CD14-positive monocyte (primary cell): ENCODE results near the gene SLC35B3. TPM values are rescaled to one million over a fixed set of nuclear protein-coding genes. Genes with fewer than 3 reads are reported as not detected.

ENCODE experiments used
- DNase-seq, 3 donors: peaks; one replicate each; pipeline ENCODE4 v3.0.0-alpha.2; 2011 to 2022
- H2AFZ ChIP-seq: 2 replicates; pipeline ENCODE4 v1.6.0; 2012; ENCODE audit warnings: mild to moderate bottlenecking, low read depth, low read length, inconsistent platforms; ENCODE audit not compliant: insufficient read depth, poor library complexity, severe bottlenecking
- H3K27ac ChIP-seq, 2 donors: 1 replicate in 1 of 2; 2 replicates in 1 of 2; pipeline ENCODE4 v1.5.1; 2012 to 2013; ENCODE audit warnings: low read length in 2 of 2, control low read depth in 1 of 2, inconsistent platforms in 1 of 2, low read depth in 1 of 2, mild to moderate bottlenecking in 1 of 2
- H3K27me3 ChIP-seq, 2 donors: one replicate each; pipeline versions ENCODE4 v1.6.0 to v1.6.1; 2011 to 2013; ENCODE audit warnings: low read length in 2 of 2; ENCODE audit not compliant: control insufficient read depth in 2 of 2, insufficient read depth in 2 of 2
- H3K36me3 ChIP-seq, 2 donors: replicated peaks in 1 of 2; 1 replicate in 1 of 2; 2 replicates in 1 of 2; pipeline versions ENCODE4 v1.5.1 to v1.6.1; 2012 to 2013; ENCODE audit warnings: low read length in 2 of 2, control low read depth in 1 of 2, inconsistent platforms in 1 of 2, mild to moderate bottlenecking in 1 of 2; ENCODE audit not compliant: insufficient read depth in 2 of 2, control insufficient read depth in 1 of 2
- H3K4me1 ChIP-seq, 2 donors: 1 replicate in 1 of 2; 2 replicates in 1 of 2; pipeline versions ENCODE4 v1.5.1 to v1.6.1; 2012 to 2013; ENCODE audit warnings: low read length in 2 of 2, control low read depth in 1 of 2, inconsistent platforms in 1 of 2, mild to moderate bottlenecking in 1 of 2, moderate library complexity in 1 of 2; ENCODE audit not compliant: insufficient read depth in 2 of 2, control insufficient read depth in 1 of 2
- H3K4me2 ChIP-seq: replicated peaks from 2 replicates; pipeline ENCODE3; 2012; ENCODE audit warnings: low read length, moderate library complexity, mild to moderate bottlenecking; ENCODE audit not compliant: poor library complexity, severe bottlenecking; ENCODE audit errors: extremely low read depth
- H3K4me3 ChIP-seq, 3 experiments: fragments of 200-600 bp in 1 of 3; sonication (generic) in 1 of 3; replicated peaks in 1 of 3; 1 replicate in 2 of 3; 2 replicates in 1 of 3; pipeline ENCODE4 v1.5.1; 2011 to 2013; ENCODE audit warnings: low read length in 3 of 3, mild to moderate bottlenecking in 3 of 3, control low read depth in 2 of 3, low read depth in 2 of 3, inconsistent platforms in 1 of 3, moderate library complexity in 1 of 3
- H3K79me2 ChIP-seq: 2 replicates; pipeline ENCODE4 v1.6.0; 2012; ENCODE audit warnings: mild to moderate bottlenecking, control low read depth, inconsistent platforms, low read length, moderate library complexity; ENCODE audit not compliant: insufficient read depth
- H3K9ac ChIP-seq: 2 replicates; pipeline ENCODE4 v1.6.0; 2017; ENCODE audit warnings: low read length, mild to moderate bottlenecking; ENCODE audit not compliant: insufficient read depth, poor library complexity, severe bottlenecking
- H3K9me3 ChIP-seq, 2 donors: replicated peaks in 1 of 2; 1 replicate in 1 of 2; 2 replicates in 1 of 2; pipeline versions ENCODE4 v1.5.1 to v1.6.1; 2012 to 2013; ENCODE audit warnings: low read length in 2 of 2, control low read depth in 1 of 2; ENCODE audit not compliant: control insufficient read depth in 1 of 2, insufficient read depth in 1 of 2
- H4K20me1 ChIP-seq: 2 replicates; pipeline ENCODE4 v1.6.0; 2012; ENCODE audit warnings: mild to moderate bottlenecking, low read length, control low read depth, moderate library complexity; ENCODE audit not compliant: insufficient read depth
- H3K27ac Mint-ChIP-seq, 7 donors: one replicate each; pipeline ENCODE4 v1.8.0; 2020; ENCODE audit warnings: mild to moderate bottlenecking in 7 of 7, mixed read lengths in 7 of 7, moderate library complexity in 6 of 7, inconsistent platforms in 2 of 7
- H3K27me3 Mint-ChIP-seq, 3 donors: one replicate each; pipeline ENCODE4 v1.8.0; 2021 to 2022; ENCODE audit warnings: low read depth in 3 of 3, mild to moderate bottlenecking in 3 of 3, mixed read lengths in 3 of 3, moderate library complexity in 3 of 3, inconsistent platforms in 1 of 3
- H3K36me3 Mint-ChIP-seq, 2 donors: one replicate each; pipeline ENCODE4 v1.8.0; 2020; ENCODE audit warnings: mixed read lengths in 2 of 2, inconsistent platforms in 1 of 2, mild to moderate bottlenecking in 1 of 2
- H3K4me1 Mint-ChIP-seq: one replicate; pipeline ENCODE4 v1.8.0; 2020; ENCODE audit warnings: mild to moderate bottlenecking, mixed read lengths
- H3K4me3 Mint-ChIP-seq, 2 donors: one replicate each; pipeline ENCODE4 v1.8.0; 2020; ENCODE audit warnings: mild to moderate bottlenecking in 2 of 2, mixed read lengths in 2 of 2, moderate library complexity in 1 of 2
- H3K9me3 Mint-ChIP-seq, 7 donors: one replicate each; pipeline ENCODE4 v1.8.0; 2020 to 2022; ENCODE audit warnings: mixed read lengths in 7 of 7, mild to moderate bottlenecking in 6 of 7, moderate library complexity in 6 of 7, inconsistent platforms in 2 of 7
- CTCF ChIP-seq: fragments of 200-600 bp; IDR thresholded peaks from one replicate; pipeline ENCODE4 v1.8.0; 2022; ENCODE audit warnings: antibody characterized with exemption, mild to moderate bottlenecking
- WGBS: methylation state at CpG from one replicate; pipeline ENCODE4 v1.1.5; 2013; ENCODE audit warnings: missing lambda C conversion rate; ENCODE audit not compliant: insufficient coverage; 5-methylcytosine and 5-hydroxymethylcytosine counted together
- intact Hi-C, 2 donors: fragments of 100-400 bp; cut with micrococcal nuclease; formaldehyde crosslinking; loops; one replicate each; pipeline versions ENCODE4 v1.15.0 to v1.15.1; 2023
- polyA plus RNA-seq, 3 donors: library from polyadenylated mRNA; depleted of rRNA in 1 of 3; unstranded in 2 of 3; stranded (reverse) in 1 of 3; fragments of 300-500 nt in 2 of 3; fragments of >200 nt in 1 of 3; fragmentation: Illumina TruSeq in 2 of 3; gene quantifications; 1 replicate in 2 of 3; 2 replicates in 1 of 3; pipeline ENCODE4 v1.2.3, GENCODE V29; 2012 to 2021

The SLC35B3 gene
- polyA plus RNA-seq, 3 donors = 7.9 to 14.0 (median 9.3) TPM

GRCh38 chr6:8402546-8402945, 32.8 kb downstream of the SLC35B3 start:
- H3K4me3 ChIP-seq = no peak overlapping the region
- Mint-ChIP-seq H3K36me3 (no peaks in the 10 kb centered on the region), H3K4me3 (no peak overlapping the region), H3K27ac (no peak overlapping the region), H3K4me1 (no peaks in the 10 kb centered on the region), H3K27me3 (peaks cover 0 to 3% (median 0%) of the 10 kb centered on the region in 3 donors), H3K9me3 (peaks cover 0 to 5% (median 4%) of the 10 kb centered on the region in 7 donors)
- H3K36me3 ChIP-seq = no peaks in the 10 kb centered on the region
- no peak overlapping the region for H3K4me2 ChIP-seq
- H2AFZ ChIP-seq = no peak overlapping the region
- no peaks in the 10 kb centered on the region for H4K20me1 ChIP-seq
- no peaks in the 10 kb centered on the region for H3K4me1 ChIP-seq
- H3K9ac ChIP-seq = no peak overlapping the region
- intact Hi-C loops = no loop called here
- no CpG with 5 or more reads among the region's 1 CpG for WGBS
- H3K27ac ChIP-seq = no peak overlapping the region
- H3K79me2 ChIP-seq = no peaks in the 10 kb centered on the region
- no peaks in the 10 kb centered on the region for H3K27me3 ChIP-seq
- TF ChIP-seq CTCF = no peak
- no peak for DNase-seq
- no peaks in the 10 kb centered on the region for H3K9me3 ChIP-seq

DNA sequence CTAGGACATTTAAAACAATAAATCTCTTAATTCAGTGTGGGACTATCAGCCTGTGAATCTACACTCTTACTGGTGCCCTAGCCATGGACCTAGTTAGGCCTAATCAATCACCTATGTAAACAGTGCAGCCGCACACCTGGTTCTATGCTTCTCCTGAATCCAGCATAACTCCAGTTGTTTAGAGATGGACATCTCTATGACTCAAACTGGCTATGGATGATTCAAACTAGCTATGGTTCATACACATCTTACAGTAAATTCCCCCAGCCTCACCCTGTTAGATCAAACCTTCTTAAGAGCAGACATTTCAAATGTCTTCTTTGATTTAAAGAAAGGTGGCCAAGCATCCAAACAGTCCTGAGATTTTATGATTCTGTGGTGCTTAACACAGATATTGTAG, 34.7 kb downstream of the SLC35B3 start:
- no peak for TF ChIP-seq CTCF
- intact Hi-C loops = no loop called here
- Mint-ChIP-seq H3K9me3 (peaks cover 0 to 6% (median 4%) of the 10 kb centered on the region in 7 donors), H3K4me3 (no peak overlapping the region), H3K4me1 (no peaks in the 10 kb centered on the region), H3K27ac (no peak overlapping the region), H3K27me3 (peaks cover 0 to 3% (median 0%) of the 10 kb centered on the region in 3 donors), H3K36me3 (no peaks in the 10 kb centered on the region)
- no peaks in the 10 kb centered on the region for H3K9me3 ChIP-seq
- H3K4me1 ChIP-seq = no peaks in the 10 kb centered on the region
- no peak for DNase-seq
- H4K20me1 ChIP-seq = no peaks in the 10 kb centered on the region
- no peak overlapping the region for H3K4me2 ChIP-seq
- no peaks in the 10 kb centered on the region for H3K27me3 ChIP-seq
- H3K79me2 ChIP-seq = no peaks in the 10 kb centered on the region
- no peak overlapping the region for H2AFZ ChIP-seq
- H3K4me3 ChIP-seq = no peak overlapping the region
- H3K9ac ChIP-seq = no peak overlapping the region
- H3K27ac ChIP-seq = no peak overlapping the region
- H3K36me3 ChIP-seq = no peaks in the 10 kb centered on the region
- WGBS = 100% methylated on average over 1 of the region's 1 CpG
